KOPT-K1 (cell line): ENCODE measurements around the gene CEP128.

Experiments
- H3K27ac ChIP-seq: fragments of 200-600 bp; sonication (generic); 2 replicates; pipeline ENCODE4 v1.5.1; 2016; ENCODE audit warnings: antibody characterized with exemption, mild to moderate bottlenecking, low read depth, low read length; ENCODE audit not compliant: poor library complexity, severe bottlenecking
- H3K36me3 ChIP-seq: fragments of 200-600 bp; sonication (generic); 2 replicates; pipeline ENCODE4 v1.5.1; 2017; ENCODE audit warnings: antibody characterized with exemption, mild to moderate bottlenecking, low read length, moderate library complexity; ENCODE audit not compliant: insufficient read depth
- H3K9me3 ChIP-seq: fragments of 200-600 bp; sonication (generic); 2 replicates; pipeline ENCODE4 v1.5.1; 2017; ENCODE audit warnings: antibody characterized with exemption, low read length, mild to moderate bottlenecking; ENCODE audit not compliant: insufficient read depth, poor library complexity, severe bottlenecking

CEP128 gene

DNA sequence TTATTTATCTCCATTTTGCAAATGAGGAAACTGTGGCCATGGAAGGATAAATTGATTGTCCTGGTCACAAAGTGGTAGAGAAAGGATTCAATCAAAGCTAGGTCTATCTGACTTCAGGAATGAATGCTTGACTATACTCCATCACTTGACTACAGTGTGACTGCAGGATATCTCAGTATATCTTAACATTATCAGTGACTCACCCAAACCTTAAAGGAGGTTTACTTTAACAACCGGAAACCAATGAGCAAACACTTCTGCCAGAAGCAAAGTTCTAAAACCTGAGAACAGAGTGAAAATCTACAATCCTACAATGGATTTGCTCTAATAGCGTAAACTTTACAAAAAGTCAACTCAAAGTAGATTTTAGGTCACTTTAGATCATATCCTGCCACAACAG, 277.0 kb downstream of the CEP128 start:
- Histone ChIP-seq H3K36me3 (no peaks in the 10 kb centered on the region), H3K27ac (no peak overlapping the region), H3K9me3 (peaks cover 14% of the 10 kb centered on the region)

DNA sequence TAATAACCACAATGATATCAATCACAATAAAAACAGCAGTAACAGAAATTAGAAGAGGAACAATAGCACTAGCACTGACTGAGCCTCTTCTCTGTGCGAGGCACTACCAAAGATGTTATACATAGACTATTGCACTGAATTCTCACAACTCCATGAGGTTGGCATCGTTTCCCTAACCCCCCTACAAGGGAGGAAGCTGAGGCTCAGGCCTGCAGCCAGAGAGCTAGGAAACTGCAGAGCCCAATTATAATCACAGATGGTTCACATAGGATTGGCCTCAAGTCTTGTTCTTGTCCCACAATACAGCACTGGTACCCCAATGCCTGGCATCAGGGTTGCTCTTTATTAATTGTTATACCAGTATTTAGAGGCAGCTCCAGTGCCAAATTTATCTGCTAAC, 278.0 kb downstream of the CEP128 start:
- Histone ChIP-seq H3K27ac (no peak overlapping the region), H3K36me3 (no peaks in the 10 kb centered on the region), H3K9me3 (peaks cover 4% of the 10 kb centered on the region)

DNA sequence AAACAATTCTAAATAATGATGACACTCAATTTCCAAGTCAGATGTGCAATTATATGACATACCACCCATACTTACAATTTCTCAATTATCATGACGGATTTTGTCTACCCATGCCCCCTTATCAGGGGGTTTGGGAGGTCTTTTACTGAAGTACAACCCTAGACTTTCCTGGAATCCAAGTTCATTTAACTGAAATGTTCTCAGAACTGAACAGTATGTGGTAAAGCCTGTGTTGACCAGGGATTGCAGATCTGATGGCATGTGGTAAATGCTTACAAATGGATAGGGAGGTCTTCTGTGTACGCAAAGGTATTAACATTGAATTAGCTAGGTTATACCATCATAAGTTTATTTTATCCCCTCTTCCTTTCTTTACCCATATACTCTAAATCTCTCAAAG, 281.8 kb downstream of the CEP128 start:
- Histone ChIP-seq H3K27ac (no peak overlapping the region), H3K9me3 (no peaks in the 10 kb centered on the region), H3K36me3 (no peaks in the 10 kb centered on the region)

DNA sequence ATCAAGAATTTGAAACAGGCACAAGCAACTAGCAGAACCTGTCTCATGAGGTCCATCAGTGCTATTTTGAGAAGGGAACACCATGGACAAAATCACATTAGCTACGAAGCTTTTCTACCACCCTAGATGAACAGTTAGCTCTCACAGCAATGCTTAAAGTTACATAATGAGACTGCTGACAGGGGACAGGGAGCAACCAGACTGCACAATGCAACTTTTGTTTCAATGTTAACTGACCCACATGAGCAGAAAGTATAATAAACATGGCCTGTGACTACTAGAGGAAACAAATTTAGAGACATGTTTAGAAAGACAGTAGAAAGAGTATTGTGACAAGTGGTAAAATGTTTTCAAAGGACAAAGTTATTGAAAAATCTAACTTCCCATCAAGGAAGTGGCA, 282.8 kb downstream of the CEP128 start:
- no peaks in the 10 kb centered on the region for H3K9me3 ChIP-seq
- no peaks in the 10 kb centered on the region for H3K36me3 ChIP-seq
- H3K27ac ChIP-seq: no peak overlapping the region

DNA sequence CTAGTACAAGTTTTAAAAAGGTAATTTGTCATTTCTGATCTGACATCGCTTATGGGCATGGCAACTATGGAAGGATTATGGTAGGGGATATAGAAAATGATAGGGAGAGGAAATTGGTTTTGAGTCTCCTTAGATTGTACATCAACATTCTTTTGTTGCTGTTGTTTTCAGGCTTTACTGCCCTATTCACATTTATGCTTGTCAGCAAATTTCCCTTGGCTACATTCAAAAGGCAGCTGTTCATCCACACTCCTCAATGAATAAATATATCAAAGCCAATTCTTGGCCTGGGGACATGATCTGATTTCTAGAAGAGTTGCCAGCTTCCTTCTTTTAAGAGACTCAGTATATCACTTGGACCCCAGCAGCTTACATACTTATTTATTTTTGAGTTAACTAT, 283.4 kb downstream of the CEP128 start:
- H3K27ac ChIP-seq: no peak overlapping the region

DNA sequence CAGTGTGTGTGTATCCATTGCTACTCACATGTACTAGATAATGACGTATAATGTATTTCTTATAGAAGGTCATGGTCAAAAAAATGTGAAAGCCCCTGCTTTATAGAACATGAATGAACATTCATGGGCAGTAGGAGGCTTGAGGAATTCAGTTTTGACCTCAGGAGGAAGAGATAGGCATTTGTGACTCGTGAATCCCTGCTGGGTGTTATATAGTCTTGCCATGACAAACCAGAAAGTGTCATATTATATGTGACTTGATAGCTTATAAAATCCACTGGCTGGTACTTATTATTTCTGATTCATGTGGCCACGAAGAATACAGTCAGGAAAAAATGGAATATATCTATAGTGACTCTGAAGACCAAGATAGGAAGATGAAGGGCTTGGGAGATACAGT, 287.6 kb downstream of the CEP128 start:
- Histone ChIP-seq H3K27ac (no peak overlapping the region), H3K36me3 (no peaks in the 10 kb centered on the region), H3K9me3 (no peaks in the 10 kb centered on the region)

More for the DNA sequence above, 283.4 kb downstream of the CEP128 start:
- Histone ChIP-seq H3K9me3 (no peaks in the 10 kb centered on the region), H3K36me3 (no peaks in the 10 kb centered on the region)

DNA sequence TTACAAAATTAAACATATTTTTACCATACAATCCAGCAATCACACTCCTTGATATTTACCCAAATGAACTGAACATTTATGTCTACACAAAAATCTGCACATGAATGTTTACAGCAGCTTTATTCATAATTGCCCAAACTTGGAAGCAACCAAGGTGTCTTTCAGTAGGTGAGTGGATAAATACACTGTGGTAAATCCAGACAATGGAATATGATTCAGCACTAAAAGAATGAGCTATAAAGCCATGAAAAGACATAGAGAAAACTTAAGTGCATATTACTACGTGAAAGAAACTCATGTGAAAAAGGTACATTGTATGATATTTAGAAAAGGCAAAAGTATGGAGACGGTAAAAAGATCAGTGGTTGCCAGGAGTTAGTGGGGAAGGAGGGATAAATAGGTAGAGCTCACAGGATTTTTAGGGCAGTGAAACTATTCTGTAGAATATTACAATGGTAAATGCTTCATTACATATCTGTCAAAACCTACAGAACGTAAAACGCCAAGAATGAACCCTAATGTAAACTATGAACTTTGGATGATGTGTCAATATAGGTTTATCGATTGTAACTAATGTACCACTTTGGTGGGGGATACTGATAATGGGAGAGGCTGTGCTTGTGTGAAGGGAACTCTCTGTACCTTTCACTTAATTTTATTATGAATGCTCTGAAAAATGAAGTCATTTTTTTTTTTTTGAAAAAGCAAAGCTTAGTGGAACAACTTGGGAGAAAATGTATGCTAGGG, 295.7 kb downstream of the CEP128 start:
- H3K36me3 ChIP-seq: no peaks in the 10 kb centered on the region
- no peak overlapping the region for H3K27ac ChIP-seq
- no peaks in the 10 kb centered on the region for H3K9me3 ChIP-seq

DNA sequence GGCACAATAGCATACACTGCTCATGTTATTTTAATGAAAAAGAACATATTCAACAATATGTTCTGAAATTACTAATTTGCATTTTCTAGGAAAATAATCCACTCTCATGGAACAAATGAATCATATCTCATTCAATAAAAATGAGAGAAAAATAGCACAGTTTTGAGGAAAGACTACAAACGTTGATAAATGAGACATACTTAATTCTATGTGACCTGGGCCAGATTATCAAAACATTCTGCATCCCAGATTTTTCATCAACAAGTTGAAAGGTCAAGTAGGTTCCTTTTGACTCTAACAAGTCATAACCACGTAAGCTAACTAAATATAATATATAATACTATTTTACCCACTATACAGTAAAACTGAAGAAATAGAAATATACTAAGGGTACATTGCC, 296.7 kb downstream of the CEP128 start:
- no peaks in the 10 kb centered on the region for H3K9me3 ChIP-seq
- H3K36me3 ChIP-seq: no peaks in the 10 kb centered on the region
- H3K27ac ChIP-seq: no peak overlapping the region

DNA sequence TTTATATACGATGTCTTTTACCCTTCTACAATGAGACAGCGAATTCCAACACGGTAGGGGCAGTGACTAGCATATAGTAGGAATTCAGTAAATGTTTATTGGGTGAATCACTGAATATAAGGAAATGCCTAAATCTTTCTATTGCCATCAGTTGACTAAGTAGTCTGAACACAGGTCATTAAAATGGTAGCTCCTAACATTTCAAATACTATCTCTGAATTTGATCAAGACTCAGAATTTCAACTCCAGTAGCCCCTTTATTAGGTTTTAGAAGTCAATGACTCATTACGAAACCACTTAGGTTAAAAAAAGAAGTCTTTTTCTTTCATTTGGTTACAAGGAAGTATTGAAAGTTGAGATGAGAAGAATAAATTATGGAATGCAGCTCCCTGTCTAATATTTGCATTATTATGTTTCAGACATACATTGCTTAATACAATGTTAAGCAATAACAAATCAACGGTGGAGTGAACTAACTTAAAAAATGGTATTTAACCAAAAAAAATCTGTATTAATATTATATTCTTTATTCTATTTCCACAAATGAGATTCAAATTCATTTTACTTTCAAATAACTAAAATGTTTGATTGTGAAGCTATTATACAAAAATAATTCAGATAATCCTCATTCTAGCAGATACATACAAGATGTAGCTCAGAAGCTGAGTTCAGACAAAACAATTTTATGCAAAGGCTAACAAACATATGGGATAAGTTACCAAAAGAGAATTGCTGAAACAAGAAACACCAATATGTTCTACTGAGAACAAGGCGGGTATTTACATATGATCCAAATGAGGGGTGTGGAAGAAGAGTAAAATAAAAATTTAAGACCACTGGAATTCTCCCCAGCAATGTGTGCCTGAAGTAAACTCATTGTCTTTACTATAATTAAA, 302.7 kb downstream of the CEP128 start:
- no peak overlapping the region for H3K27ac ChIP-seq
- no peaks in the 10 kb centered on the region for H3K9me3 ChIP-seq
- no peaks in the 10 kb centered on the region for H3K36me3 ChIP-seq

DNA sequence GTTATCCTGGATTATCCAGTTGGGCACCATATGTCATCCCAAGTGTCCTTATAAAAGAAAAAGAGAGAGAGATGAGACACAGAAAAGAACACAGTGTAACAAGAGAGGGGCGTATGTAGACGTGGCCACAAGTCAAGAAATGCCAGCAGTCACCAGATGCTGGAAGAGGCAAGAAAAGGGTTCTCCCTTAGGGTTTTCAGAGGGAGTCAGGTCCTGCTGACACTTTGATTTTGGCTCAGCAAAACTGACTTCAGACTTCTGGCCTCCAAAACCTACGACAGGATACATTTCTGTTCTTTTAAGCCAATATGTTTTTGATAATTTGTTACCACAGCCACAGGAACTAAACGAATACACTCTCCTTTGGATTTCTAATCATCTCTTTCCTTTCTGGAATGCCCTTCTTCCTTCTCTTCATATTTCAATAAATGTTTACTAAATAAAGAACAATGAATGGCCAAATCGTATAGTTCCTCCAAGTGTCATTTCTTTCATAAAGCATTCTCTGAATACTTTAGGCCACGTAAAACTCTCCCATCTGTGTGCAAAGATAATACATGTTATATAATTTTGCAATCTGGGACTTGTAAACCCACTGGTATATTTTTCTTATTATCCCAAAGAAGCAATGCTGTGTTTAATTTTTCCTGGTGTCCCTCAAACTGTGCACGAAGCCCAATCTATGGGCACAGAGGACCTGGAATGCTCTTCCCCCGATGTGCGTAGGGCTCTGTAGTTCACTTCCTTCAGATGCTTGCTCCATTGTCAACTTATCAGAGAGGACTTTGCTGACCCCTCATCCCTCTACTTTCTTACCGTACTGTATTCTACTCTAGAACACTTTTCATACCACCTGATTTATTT, 303.6 kb downstream of the CEP128 start:
- no peaks in the 10 kb centered on the region for H3K36me3 ChIP-seq
- H3K9me3 ChIP-seq: no peaks in the 10 kb centered on the region
- H3K27ac ChIP-seq: no peak overlapping the region

DNA sequence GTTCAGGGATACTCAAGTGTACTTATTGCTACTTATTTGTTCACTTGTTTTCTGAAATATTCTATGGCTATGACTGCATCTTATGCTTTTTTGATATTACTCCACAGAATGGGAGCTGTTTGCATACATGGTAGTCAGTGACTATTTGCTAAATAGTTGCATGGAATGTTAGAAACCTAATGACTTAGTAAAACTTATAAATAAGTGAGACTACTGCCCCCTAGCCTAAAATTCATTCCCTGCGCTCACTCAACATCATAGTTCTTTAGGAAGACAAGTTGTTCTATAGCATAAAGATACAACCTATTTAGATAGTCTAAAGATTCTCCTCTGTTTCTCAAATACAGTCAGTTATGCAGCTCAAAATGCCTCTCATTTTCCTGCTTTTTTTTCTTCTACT, 305.5 kb downstream of the CEP128 start:
- H3K36me3 ChIP-seq: no peaks in the 10 kb centered on the region
- no peaks in the 10 kb centered on the region for H3K9me3 ChIP-seq
- H3K27ac ChIP-seq: no peak overlapping the region

DNA sequence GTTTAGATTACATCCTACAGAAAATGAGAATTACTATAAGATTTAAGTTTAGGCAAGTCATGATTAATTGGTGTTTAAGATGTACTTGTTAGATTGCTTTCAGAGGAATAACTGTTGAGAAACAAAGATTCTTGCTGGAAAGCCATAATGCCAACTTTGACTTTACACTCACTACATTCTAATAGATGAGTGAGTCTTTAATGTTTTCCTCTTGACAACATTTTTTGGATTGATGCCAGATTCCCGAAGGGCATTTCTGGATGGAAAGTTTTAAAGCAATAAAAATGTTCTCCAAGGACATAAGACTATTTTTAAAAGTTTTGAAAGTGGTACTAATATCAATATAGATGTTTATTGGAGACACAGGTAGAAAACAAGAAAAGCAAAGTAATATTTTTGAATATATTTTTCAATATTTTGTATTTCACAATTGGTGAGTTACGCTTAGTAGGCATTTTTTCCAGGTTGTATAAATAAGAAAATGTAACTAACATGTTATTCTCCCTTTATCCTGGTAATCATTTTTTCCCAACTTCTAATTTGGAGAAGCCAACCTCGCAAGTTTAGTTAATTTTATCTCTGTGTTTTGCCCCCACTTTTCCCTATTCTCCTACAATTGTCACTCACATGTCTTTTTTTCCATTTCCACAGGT, 307.3 kb downstream of the CEP128 start:
- H3K27ac ChIP-seq: no peak overlapping the region
- no peaks in the 10 kb centered on the region for H3K36me3 ChIP-seq
- no peaks in the 10 kb centered on the region for H3K9me3 ChIP-seq

DNA sequence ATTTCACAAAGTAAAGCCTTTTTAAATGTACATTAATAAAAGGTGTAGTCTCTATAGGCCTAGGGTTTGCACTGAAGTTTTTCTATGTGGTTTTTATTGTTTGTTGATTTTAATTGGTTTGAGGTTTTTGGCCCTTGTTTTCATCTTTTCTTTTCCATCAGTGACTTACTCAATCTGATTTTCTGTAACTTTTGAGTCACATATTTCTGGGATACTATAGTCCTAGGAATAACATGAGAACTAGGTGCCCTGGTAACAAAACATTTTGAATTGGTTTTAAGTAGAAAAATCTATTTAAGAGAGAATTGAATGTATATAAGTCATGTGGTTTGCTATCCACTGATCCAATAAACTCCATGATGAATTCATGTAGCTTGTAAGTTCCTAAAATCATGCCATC, 311.9 kb downstream of the CEP128 start:
- no peaks in the 10 kb centered on the region for H3K36me3 ChIP-seq
- no peaks in the 10 kb centered on the region for H3K9me3 ChIP-seq
- no peak overlapping the region for H3K27ac ChIP-seq

DNA sequence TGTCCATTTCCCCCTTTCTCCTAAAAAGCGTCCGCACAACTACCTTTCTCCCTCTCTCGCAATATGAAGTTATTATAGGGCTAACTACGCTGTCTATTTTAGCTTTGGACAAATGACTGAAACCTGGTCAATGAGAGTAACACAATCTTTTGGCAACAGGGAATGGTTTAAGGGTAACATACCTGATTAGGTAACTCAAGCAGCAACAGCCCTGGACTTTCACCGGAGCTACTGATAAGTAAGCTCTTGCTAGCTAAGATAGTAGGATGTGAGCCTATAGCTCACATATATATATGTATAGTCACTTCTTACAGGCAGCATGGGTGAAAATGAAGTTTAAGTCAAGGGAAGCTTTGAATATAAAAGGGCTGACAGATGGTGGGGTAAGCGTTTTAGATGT, 313.0 kb downstream of the CEP128 start:
- Histone ChIP-seq H3K9me3 (no peaks in the 10 kb centered on the region), H3K36me3 (no peaks in the 10 kb centered on the region), H3K27ac (no peak overlapping the region)
